ENCODE results near the gene MPLKIP. TPM values are rescaled to one million over a fixed set of nuclear protein-coding genes. Genes with fewer than 3 reads are reported as not detected.
A peak's percentile ranks its signal among the peaks of the same experiment; 100 is the strongest.

Gene MPLKIP
- total and polyA plus RNA-seq, 2 of the 4 experiments (the other 2 are of a cell fraction), result 12.7 to 28.9 TPM

GRCh38 chr7:40162516-40162915 lies 28.1 kb upstream of the MPLKIP start:
- H2BK15ac ChIP-seq (ENCODE audit: low read depth, low read length), result no peak overlapping the region
- H2AK9ac ChIP-seq (replicated peaks; ENCODE audit: low read depth, low read length, poor library complexity), result no peak overlapping the region
- H2BK120ac ChIP-seq (ENCODE audit: low read depth, low read length), result no peak overlapping the region
- intact Hi-C loops (cut with micrococcal nuclease) (no loop called here), in situ Hi-C loops (cut with MboI; ENCODE audit: low sequenced_read_pairs) (no loop called here), dilution Hi-C loops (cut with HindIII; ENCODE audit: low sequenced_read_pairs, unreplicated experiment) (no loop called here)
- no peak overlapping the region for H2AFZ ChIP-seq (replicated peaks; ENCODE audit: low read length, poor library complexity)
- H4K20me1 ChIP-seq (ENCODE audit: insufficient read depth, low read length), result no peaks in the 10 kb centered on the region
- BruUV-seq (replicated peaks), result no TSS peak
- no peak overlapping the region for H3K14ac ChIP-seq (replicated peaks; ENCODE audit: low read depth, low read length)
- H3K27me3 ChIP-seq (ENCODE audit: control insufficient read depth, insufficient read depth, low read length), result no peaks in the 10 kb centered on the region
- no peak overlapping the region for H2BK20ac ChIP-seq (ENCODE audit: low read depth, low read length)
- WGBS, 2 experiments (ENCODE audit: extremely low coverage in 2 of 2, insufficient read length in 1 of 2), result no CpG with 5 or more reads among the region's 2 CpGs
- no peak overlapping the region for H3K27ac ChIP-seq (ENCODE audit: insufficient read depth, low read length)
- TF ChIP-seq RFX5 (IDR thresholded peaks at IDR 0.05; ENCODE audit: low read depth, low read length) (no peak), BHLHE40 (IDR thresholded peaks at IDR 0.05; ENCODE audit: low read depth, low read length) (no peak), CTCF (conservative IDR thresholded peaks at IDR 0.05; ENCODE audit: low read depth, low read length) (no peak), CEBPB (IDR thresholded peaks at IDR 0.05; ENCODE audit: low read depth, low read length) (no peak)
- TF ChIP-seq, protein P1, sequence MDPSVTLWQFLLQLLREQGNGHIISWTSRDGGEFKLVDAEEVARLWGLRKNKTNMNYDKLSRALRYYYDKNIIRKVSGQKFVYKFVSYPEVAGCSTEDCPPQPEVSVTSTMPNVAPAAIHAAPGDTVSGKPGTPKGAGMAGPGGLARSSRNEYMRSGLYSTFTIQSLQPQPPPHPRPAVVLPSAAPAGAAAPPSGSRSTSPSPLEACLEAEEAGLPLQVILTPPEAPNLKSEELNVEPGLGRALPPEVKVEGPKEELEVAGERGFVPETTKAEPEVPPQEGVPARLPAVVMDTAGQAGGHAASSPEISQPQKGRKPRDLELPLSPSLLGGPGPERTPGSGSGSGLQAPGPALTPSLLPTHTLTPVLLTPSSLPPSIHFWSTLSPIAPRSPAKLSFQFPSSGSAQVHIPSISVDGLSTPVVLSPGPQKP (IDR thresholded peaks at IDR 0.05; ENCODE audit: borderline replicate concordance, low read depth, low read length), result no peak
- TF ChIP-seq, protein P2, sequence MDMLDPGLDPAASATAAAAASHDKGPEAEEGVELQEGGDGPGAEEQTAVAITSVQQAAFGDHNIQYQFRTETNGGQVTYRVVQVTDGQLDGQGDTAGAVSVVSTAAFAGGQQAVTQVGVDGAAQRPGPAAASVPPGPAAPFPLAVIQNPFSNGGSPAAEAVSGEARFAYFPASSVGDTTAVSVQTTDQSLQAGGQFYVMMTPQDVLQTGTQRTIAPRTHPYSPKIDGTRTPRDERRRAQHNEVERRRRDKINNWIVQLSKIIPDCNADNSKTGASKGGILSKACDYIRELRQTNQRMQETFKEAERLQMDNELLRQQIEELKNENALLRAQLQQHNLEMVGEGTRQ (IDR thresholded peaks at IDR 0.05; ENCODE audit: low read depth, low read length), result no peak
- no peaks in the 10 kb centered on the region for H3K9me3 ChIP-seq (ENCODE audit: control insufficient read depth, insufficient read depth, low read length)
- H3K56ac ChIP-seq (ENCODE audit: extremely low read depth, insufficient read depth, low read length), result no peak overlapping the region
- no peak overlapping the region for H3K4ac ChIP-seq (ENCODE audit: low read depth, low read length)
- ChIA-PET POLR2A (ENCODE audit: unreplicated experiment) (no interaction called here), CTCF (interaction anchor here (0.6 kb wide), 1 partner anchor 17 kb away, joined by 4 read pairs; no protein-coding TSS in a partner anchor)
- H3K4me3 ChIP-seq (ENCODE audit: insufficient read depth, low read depth, low read length), result no peak overlapping the region
- H4K8ac ChIP-seq (ENCODE audit: low read depth in 2 of 2, low read length in 2 of 2), result no peak overlapping the region
- no peak overlapping the region for H2AK5ac ChIP-seq (ENCODE audit: low read depth, low read length)
- ATAC-seq (ENCODE audit: low read depth) (no peak; the same call in 1 of the 2 replicates), DNase-seq (peak; percentile 8)
- H3K36me3 ChIP-seq (ENCODE audit: control insufficient read depth, insufficient read depth, low read length), result no peaks in the 10 kb centered on the region
- no peaks in the 10 kb centered on the region; the same call in 1 of the 2 replicates for H3K9me1 ChIP-seq (ENCODE audit: insufficient read depth, low read length)
- no peaks in the 10 kb centered on the region for H3K4me1 ChIP-seq (ENCODE audit: control insufficient read depth, insufficient read depth, low read length)
- no peak overlapping the region for H2BK5ac ChIP-seq (ENCODE audit: low read depth, low read length, poor library complexity, severe bottlenecking)
- H3K4me2 ChIP-seq (ENCODE audit: low read depth, low read length), result no peak overlapping the region
- H3K18ac ChIP-seq (ENCODE audit: low read depth, low read length), result no peak overlapping the region
- no peaks in the 10 kb centered on the region for H3K79me1 ChIP-seq (ENCODE audit: low read depth in 1 of 2, low read length in 2 of 2)
- no peak overlapping the region for H3K23ac ChIP-seq (ENCODE audit: low read depth, low read length)
- H4K5ac ChIP-seq (ENCODE audit: low read depth, low read length), result no peak overlapping the region
- no peak overlapping the region for H4K91ac ChIP-seq (ENCODE audit: insufficient read depth, low read depth, low read length)
- no peak overlapping the region for H3K9ac ChIP-seq (ENCODE audit: low read depth, low read length)

Data from IMR-90 (cell line).